GM13977 (cell line): Measurements from ENCODE around the gene SKP1.

Experiments used
- DNase-seq: peaks from one replicate; pipeline ENCODE4 v3.0.0; 2012; ENCODE audit warnings: low spot score
- CTCF ChIP-seq: IDR thresholded peaks from 2 replicates; pipeline ENCODE4 v1.5.1; 2012; ENCODE audit warnings: mild to moderate bottlenecking, control low read depth; ENCODE audit not compliant: insufficient read depth; ENCODE audit errors: extremely low read depth, missing control alignments
- in situ Hi-C: fragments of 300-500 bp; cut with MboI; formaldehyde crosslinking; loops from one replicate; pipeline ENCODE4 v1.12.0; 2022; ENCODE audit warnings: low sequenced_read_pairs, low pct_unique_long_range_greater_than_20kb, mixed read lengths, inconsistent platforms; ENCODE audit not compliant: unreplicated experiment

Gene SKP1

GRCh38 chr5:134127988-134128647 is 48.6 kb downstream of the SKP1 start:
- in situ Hi-C loops, result no loop called here
- DNase-seq, result no peak
- TF ChIP-seq CTCF, result no peak

- DNase-seq, result no peak
- in situ Hi-C loops, result no loop called here
- no peak for TF ChIP-seq CTCF
These were observed 49.3 kb downstream of the SKP1 start for GRCh38 chr5:134127376-134127861.

- no peak for TF ChIP-seq CTCF
- no peak for DNase-seq
- in situ Hi-C loops, result no loop called here
These were observed 51.4 kb downstream of the SKP1 start for GRCh38 chr5:134125039-134126015.

- TF ChIP-seq CTCF, result no peak
- in situ Hi-C loops, result no loop called here
- DNase-seq, result no peak
These were observed 52.3 kb downstream of the SKP1 start for GRCh38 chr5:134124289-134125038.

- in situ Hi-C loops, result no loop called here
- no peak for DNase-seq
- no peak for TF ChIP-seq CTCF
These were observed 53.4 kb downstream of the SKP1 start for GRCh38 chr5:134123360-134123759.

- TF ChIP-seq CTCF, result no peak
- DNase-seq, result no peak
- in situ Hi-C loops, result no loop called here
These were observed 54.2 kb downstream of the SKP1 start for GRCh38 chr5:134122530-134122929.
